ENCODE results near the gene FLNB. TPM values are rescaled to one million over a fixed set of nuclear protein-coding genes. Genes with fewer than 3 reads are reported as not detected.

The FLNB gene
- total RNA-seq, 1 experiment from 2014 or later = 127 TPM

DNA sequence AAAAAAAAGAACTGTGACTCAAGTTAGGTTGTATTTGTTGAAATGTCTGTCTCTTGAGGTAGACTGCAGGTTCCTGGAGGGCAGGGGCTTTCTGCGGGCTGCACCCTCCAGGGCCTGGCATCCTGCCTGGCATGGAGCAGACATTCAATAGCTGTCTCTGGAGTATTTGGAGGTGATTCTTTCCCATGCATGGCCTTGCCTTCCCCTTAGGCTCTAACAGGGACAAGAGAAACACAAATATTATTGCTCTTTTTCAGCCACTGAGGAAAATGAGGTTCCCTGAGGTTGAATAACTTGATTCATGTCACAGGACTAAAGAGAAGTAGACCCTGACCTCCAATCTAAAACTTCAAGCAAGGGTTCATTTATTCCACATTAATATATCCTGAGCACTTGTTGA, 18.6 kb upstream of the FLNB start:
- POLR2A ChIA-PET = no interaction called here
- no peaks in the 10 kb centered on the region for H3K27me3 Mint-ChIP-seq (ENCODE audit: low read depth)
- H3K9me3 Mint-ChIP-seq = no peaks in the 10 kb centered on the region
- TF ChIP-seq, protein P1, sequence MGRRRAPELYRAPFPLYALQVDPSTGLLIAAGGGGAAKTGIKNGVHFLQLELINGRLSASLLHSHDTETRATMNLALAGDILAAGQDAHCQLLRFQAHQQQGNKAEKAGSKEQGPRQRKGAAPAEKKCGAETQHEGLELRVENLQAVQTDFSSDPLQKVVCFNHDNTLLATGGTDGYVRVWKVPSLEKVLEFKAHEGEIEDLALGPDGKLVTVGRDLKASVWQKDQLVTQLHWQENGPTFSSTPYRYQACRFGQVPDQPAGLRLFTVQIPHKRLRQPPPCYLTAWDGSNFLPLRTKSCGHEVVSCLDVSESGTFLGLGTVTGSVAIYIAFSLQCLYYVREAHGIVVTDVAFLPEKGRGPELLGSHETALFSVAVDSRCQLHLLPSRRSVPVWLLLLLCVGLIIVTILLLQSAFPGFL (CRISPR knock-in tag; IDR thresholded peaks at IDR 0.05; ENCODE audit: borderline replicate concordance) = no peak
- TF ChIP-seq NFYB (CRISPR knock-in tag; conservative IDR thresholded peaks at IDR 0.05; ENCODE audit: low read depth) (no peak), GRHL2 (CRISPR knock-in tag; IDR thresholded peaks at IDR 0.05; ENCODE audit: insufficient replicate concordance, severe bottlenecking) (no peak), SMAD3 (CRISPR knock-in tag; IDR thresholded peaks at IDR 0.05; ENCODE audit: borderline replicate concordance) (no peak), ZNF138 (CRISPR knock-in tag; conservative IDR thresholded peaks at IDR 0.05) (no peak), ZNF121 (CRISPR knock-in tag; IDR thresholded peaks at IDR 0.05) (no peak), ELF4 (CRISPR knock-in tag; IDR thresholded peaks at IDR 0.05; ENCODE audit: low read depth) (no peak), IRF2 (CRISPR knock-in tag; IDR thresholded peaks at IDR 0.05; ENCODE audit: borderline replicate concordance, low read depth) (no peak), HMGA2 (CRISPR knock-in tag; IDR thresholded peaks at IDR 0.05) (no peak), NR3C1 (CRISPR knock-in tag; conservative IDR thresholded peaks at IDR 0.05; ENCODE audit: low read depth) (no peak), FOXK1 (CRISPR knock-in tag; IDR thresholded peaks at IDR 0.05) (no peak), ZNF219 (CRISPR knock-in tag; IDR thresholded peaks at IDR 0.05; ENCODE audit: borderline replicate concordance) (no peak), TEAD4 (CRISPR knock-in tag; IDR thresholded peaks at IDR 0.05) (no peak)
- TF ChIP-seq, protein P2, sequence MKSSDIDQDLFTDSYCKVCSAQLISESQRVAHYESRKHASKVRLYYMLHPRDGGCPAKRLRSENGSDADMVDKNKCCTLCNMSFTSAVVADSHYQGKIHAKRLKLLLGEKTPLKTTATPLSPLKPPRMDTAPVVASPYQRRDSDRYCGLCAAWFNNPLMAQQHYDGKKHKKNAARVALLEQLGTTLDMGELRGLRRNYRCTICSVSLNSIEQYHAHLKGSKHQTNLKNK (CRISPR knock-in tag; IDR thresholded peaks at IDR 0.05) = no peak
- TF ChIP-seq, protein P3, sequence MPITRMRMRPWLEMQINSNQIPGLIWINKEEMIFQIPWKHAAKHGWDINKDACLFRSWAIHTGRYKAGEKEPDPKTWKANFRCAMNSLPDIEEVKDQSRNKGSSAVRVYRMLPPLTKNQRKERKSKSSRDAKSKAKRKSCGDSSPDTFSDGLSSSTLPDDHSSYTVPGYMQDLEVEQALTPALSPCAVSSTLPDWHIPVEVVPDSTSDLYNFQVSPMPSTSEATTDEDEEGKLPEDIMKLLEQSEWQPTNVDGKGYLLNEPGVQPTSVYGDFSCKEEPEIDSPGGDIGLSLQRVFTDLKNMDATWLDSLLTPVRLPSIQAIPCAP (CRISPR knock-in tag; IDR thresholded peaks at IDR 0.05) = no peak
- TF ChIP-seq, protein P4, sequence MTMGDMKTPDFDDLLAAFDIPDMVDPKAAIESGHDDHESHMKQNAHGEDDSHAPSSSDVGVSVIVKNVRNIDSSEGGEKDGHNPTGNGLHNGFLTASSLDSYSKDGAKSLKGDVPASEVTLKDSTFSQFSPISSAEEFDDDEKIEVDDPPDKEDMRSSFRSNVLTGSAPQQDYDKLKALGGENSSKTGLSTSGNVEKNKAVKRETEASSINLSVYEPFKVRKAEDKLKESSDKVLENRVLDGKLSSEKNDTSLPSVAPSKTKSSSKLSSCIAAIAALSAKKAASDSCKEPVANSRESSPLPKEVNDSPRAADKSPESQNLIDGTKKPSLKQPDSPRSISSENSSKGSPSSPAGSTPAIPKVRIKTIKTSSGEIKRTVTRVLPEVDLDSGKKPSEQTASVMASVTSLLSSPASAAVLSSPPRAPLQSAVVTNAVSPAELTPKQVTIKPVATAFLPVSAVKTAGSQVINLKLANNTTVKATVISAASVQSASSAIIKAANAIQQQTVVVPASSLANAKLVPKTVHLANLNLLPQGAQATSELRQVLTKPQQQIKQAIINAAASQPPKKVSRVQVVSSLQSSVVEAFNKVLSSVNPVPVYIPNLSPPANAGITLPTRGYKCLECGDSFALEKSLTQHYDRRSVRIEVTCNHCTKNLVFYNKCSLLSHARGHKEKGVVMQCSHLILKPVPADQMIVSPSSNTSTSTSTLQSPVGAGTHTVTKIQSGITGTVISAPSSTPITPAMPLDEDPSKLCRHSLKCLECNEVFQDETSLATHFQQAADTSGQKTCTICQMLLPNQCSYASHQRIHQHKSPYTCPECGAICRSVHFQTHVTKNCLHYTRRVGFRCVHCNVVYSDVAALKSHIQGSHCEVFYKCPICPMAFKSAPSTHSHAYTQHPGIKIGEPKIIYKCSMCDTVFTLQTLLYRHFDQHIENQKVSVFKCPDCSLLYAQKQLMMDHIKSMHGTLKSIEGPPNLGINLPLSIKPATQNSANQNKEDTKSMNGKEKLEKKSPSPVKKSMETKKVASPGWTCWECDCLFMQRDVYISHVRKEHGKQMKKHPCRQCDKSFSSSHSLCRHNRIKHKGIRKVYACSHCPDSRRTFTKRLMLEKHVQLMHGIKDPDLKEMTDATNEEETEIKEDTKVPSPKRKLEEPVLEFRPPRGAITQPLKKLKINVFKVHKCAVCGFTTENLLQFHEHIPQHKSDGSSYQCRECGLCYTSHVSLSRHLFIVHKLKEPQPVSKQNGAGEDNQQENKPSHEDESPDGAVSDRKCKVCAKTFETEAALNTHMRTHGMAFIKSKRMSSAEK (CRISPR knock-in tag; IDR thresholded peaks at IDR 0.05; ENCODE audit: borderline replicate concordance) = no peak
- DNase-seq (ENCODE audit: low spot score) (no peak), ATAC-seq (no peak)
- H3K36me3 Mint-ChIP-seq = no peaks in the 10 kb centered on the region
- no peaks in the 10 kb centered on the region for H3K4me1 Mint-ChIP-seq
- H3K4me3 Mint-ChIP-seq = no peak overlapping the region
- CTCF ChIA-PET = no interaction called here
- H3K27ac Mint-ChIP-seq = no peak overlapping the region

DNA sequence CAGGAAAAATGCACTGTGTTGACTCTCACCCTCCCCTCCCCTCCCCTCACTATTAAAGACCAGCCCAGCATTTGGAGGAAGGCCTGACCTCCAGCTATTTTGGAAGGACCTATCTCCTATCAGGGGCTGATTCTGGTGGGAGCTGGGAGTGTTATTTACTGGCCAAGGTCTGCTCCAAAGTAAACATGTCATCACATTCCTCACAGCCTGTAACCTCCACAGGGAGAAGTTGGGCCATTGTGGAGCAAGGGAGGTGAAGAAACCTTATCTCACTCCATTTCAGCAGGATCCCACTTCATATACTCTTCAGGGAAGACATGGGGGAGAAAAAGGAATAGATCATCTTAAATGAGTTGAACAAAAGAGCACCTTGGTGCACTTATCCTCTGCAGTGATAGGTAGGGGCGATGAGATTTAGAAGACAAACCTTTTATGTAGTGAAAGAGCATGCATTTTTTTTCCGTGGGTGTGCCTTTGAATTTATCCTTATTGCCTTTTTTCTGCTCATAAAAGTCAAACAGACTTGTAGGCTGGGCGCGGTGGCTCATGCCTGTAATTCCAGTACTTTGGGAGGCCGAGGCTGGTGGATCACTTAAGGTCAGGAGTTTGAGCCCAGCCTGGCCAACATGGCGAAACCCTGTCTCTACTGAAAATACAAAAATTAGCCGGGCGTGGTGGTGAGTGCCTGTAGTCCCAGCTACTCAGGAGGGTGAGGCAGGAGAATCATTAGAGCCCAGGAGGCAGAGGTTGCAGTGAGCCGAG, 15.6 kb upstream of the FLNB start:
- DNase-seq (ENCODE audit: low spot score) = no peak
- H3K4me3 Mint-ChIP-seq = no peak overlapping the region
- no peaks in the 10 kb centered on the region for H3K27me3 Mint-ChIP-seq (ENCODE audit: low read depth)
- 0 out of 2 replicates have a peak, but pooled peaks have one; percentile 28 for ATAC-seq
- TF ChIP-seq, protein P5, sequence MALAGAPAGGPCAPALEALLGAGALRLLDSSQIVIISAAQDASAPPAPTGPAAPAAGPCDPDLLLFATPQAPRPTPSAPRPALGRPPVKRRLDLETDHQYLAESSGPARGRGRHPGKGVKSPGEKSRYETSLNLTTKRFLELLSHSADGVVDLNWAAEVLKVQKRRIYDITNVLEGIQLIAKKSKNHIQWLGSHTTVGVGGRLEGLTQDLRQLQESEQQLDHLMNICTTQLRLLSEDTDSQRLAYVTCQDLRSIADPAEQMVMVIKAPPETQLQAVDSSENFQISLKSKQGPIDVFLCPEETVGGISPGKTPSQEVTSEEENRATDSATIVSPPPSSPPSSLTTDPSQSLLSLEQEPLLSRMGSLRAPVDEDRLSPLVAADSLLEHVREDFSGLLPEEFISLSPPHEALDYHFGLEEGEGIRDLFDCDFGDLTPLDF (CRISPR knock-in tag; IDR thresholded peaks at IDR 0.05) = no peak
- TF ChIP-seq GABPB1 (CRISPR knock-in tag; IDR thresholded peaks at IDR 0.05) = peak; percentile 60
- H3K27ac Mint-ChIP-seq = no peak overlapping the region
- ChIA-PET CTCF (no interaction called here), POLR2A (no interaction called here)
- no peaks in the 10 kb centered on the region for H3K36me3 Mint-ChIP-seq
- no peaks in the 10 kb centered on the region for H3K4me1 Mint-ChIP-seq
- H3K9me3 Mint-ChIP-seq = no peaks in the 10 kb centered on the region
